ENCODE measurements around the gene ZBTB21.
"Not testable (repeated sequence)": the region's sequence is repeated elsewhere in the genome, so short reads cannot be mapped to it uniquely, and the experiment has no call there.

Gene ZBTB21

DNA sequence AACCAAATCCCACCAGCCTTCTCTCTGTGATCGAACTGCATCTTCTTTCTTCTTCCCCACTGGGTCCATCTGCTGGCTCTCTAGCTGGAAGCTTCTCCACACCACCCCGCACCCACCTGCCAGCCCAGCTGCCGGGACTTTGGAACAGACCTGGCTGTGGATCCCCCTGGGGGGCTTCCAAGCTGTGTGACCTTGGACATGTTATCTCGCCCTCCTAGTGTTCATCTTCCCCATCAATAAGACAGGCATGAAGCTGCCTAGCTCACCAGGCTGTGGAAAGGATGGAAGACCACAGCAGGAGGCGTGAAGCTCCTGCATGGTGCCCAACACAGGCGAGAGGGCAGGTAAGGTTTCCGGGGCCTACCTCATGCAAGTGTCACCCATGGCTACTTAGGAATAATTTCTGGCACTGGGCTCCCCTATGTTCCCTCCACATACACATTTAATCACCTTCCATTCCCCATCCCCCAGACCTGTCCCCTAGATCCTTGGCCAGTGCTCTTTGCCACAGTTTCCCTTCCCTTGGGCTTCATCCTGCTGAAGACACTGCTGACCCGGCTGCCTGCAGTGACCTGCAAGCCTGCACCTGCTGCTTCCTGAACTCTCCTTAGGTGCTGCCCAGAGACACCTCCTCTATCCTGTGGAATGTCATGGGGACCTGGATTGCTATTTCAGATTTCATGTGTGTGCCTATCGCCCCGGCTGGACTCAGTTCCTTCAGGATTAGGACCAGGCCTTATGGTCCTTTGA is 43.1 kb downstream of the ZBTB21 start:
- no peak for DNase-seq (ENCODE audit: low spot score)

- no peak for DNase-seq (ENCODE audit: low spot score)
Observed at GRCh38 chr21:41966041-41966833, 43.9 kb downstream of the ZBTB21 start.

DNA sequence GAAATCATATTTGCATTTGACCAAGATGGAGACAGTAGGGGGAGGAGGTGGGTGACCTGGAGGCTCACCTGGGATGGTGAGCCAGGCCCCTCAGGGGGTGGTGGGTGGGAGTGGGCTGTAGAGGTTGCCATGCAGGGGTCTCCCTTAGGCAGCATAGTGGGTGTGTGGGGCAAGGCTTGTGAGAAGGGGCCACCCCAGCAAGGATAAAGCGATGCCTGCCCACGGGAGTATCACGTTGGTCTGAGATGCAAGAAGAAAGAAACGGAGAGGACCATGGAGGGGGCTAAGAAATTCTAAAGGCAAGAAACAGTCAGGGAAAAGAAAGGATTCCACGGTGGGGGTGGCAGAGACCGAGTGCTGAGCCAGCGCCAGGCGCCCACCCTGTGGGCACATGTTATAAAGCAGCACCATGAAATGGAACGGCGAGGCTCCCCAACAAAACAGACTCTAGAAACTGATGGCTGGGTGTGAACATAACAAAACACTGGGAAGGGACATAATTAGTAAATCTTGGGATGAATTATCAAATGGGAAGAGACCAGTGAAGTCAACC is 44.6 kb downstream of the ZBTB21 start:
- no peak for DNase-seq (ENCODE audit: low spot score)

DNA sequence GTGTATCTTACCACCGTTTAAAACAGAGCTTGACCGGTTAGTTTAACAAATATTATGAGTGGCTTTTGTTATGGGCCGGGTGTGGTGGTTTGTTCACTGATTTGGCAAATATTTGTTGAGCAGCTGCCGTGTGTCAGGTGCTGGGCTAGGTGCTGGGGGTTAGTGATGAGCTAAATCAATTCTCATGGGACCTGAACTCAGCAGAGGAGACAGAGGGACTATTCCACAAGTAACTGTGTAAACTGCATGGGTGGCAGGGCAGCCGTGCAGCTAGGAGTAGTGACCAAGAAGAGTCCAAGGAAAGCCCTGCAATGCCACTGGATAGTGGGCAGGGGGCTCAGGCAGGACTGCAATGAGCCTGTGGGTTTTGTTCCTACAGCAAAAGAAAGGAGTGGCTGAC is 45.1 kb downstream of the ZBTB21 start:
- no peak for DNase-seq (ENCODE audit: low spot score)

DNA sequence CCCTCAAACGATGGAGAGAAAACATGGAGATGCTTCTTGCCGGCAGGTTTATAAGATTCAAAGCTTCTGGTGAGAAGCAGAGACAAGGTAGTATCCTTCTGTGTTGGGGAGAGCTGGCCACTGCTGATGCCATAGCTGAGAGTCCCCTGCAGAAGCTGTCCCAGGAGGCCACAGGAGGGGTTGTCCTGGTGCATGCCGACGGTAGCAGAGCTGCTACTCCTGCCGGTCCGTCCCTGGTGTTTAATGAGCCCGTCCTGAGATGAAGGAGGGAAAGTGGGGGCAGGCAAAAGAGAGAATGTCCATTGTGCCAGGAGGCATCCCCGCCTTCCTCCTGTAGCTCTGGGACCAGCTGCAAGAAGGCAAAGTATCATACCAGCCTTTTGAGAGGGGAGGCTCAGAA is 46.0 kb downstream of the ZBTB21 start:
- DNase-seq (ENCODE audit: low spot score), result no peak

DNA sequence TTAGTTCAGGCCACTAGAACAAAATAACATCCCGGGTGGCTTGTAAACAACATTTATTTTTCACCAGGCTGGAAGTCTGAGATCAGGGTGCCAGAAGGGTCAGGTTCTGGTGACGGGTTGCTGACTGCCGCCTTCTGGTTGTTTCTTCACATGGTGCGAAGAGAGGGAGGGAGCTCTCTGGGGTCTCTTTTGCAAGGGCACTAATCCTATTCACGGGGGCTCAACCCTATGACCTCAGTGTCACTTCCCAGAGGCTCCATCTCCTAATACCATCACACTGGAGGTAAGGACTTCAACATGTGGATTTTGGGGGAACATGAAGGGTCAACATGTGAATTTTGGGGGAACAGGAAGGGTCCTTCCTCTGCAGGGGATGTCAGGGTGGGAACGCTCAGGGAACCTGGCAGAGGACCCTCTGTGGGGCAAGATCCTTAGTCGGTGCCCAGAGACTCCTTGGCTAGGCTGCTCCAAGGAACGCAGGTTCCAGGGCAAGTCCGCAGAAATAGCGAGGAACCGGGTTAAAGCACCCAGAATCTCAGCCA is 47.7 kb downstream of the ZBTB21 start:
- DNase-seq (ENCODE audit: low spot score), result no peak

GRCh38 chr21:41961753-41962152 is 48.4 kb downstream of the ZBTB21 start:
- no peak for DNase-seq (ENCODE audit: low spot score)

- DNase-seq (ENCODE audit: low spot score), result no peak
Observed at GRCh38 chr21:41961282-41961701, 48.9 kb downstream of the ZBTB21 start.

DNA sequence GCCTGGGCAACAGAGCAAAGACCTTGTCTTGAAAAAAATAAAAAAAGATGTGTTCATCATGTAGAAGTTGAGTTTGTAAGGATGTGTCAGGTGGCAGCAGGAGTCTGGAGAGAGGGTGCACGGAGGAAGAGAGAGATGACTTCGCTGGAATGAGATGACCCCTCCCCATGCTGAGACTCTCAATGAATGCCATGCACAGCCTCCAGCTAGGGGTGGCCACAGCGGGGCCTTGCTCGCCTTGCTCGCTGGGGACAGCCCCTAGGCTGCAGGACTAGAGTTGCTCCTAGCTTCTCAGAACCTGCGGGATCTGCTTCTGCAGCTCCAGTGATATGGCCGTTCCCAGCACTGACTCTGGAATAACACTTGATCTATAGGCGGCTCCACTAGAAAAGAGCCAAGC is 49.8 kb downstream of the ZBTB21 start:
- no peak for DNase-seq (ENCODE audit: low spot score)

DNA sequence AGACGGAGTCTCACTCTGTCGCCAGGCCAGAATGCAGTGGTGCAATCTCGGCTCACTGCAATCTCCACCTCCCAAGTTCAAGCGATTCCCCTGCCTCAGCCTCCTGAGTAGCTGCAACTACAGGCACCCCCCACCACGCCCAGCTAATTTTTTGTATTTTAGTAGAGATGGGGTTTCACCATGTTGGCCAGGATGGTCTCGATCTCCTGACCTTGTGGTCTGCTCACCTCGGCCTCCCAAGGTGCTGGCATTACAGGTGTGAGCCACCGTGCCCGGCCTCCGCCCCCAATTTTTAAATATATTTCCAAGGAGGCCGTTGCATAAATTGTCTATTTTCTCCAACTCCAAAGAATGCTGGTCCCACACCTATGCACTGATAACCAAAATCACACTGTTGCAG is 50.5 kb downstream of the ZBTB21 start:
- DNase-seq (ENCODE audit: low spot score), result not testable (repeated sequence)

- DNase-seq (ENCODE audit: low spot score), result peak; percentile 51
Observed at GRCh38 chr21:41958886-41959563, 51.1 kb downstream of the ZBTB21 start.

DNA sequence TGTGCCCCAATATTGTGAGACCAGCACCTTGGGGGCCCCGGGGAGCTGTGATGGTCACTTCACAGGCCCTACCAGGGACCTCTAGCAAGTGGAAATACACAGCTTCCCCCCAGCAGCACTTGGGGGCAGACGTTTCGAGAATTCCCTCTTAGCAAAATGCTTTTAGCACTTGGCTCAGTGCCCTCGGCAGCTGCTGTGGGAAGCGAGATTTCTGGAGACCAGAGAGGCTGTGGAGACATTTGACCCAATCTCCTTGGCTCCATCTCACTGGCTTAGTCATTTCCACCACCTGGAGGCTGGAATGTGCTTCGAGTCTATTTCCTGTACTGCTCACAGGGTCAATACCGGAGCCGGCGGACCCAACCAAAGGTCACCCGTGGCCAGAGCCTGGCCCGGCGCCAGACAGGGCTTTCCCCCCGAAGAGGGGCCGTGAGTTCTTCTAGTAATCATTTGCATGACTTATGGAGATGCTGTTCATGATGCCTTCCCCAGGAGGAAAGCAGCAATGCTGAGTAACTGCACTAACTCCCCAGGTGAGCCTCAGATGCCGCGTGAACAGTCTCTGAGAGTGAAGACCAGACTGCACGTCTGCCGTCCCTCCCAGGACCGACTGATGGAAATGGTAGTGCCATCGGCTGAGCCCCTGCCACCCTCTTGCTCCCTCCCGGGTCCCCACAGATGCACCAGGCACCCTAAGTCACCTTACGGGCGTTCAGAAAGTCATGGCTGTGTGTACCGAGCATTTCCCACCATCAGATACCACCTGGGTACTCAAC is 52.0 kb downstream of the ZBTB21 start:
- DNase-seq (ENCODE audit: low spot score), result peak; percentile 64

DNA sequence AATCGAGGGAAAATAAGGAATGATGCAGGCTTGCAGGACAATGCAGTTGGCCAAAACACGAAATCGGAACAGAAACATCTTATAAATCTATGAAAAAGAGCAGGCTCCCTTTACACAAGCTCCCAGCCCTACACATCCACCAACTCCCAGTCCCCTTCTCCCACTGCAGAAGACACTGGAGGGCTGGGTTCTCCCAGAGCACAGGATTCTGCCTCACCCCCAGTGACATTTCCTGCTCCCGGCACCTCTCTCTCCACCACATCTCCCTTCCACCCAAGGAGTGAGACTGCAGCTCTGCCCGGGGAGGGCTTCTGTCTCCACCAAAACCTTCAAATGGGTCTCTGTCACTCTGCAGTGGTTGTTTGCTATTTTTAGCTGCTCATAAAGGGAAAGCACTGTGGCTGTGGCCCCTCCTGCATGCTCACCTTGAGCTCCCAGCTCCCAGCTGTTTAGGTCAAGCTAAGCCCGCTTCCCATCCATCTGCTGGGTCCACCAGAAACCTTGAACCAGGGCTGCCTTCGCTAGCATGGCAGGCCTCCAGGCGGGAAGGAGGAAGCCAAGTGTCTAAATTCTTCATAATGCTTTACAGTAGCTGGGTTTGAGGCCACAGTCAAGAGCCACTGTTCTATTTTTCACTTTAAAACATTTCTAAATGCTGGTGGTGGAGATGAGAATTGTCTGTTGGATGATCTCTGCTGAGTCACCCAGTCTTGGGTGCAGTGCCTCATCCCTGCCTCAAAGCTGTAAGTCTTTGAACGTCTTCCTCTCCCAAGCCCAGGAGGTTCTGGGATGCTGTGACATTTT is 53.0 kb downstream of the ZBTB21 start:
- no peak for DNase-seq (ENCODE audit: low spot score)

DNA sequence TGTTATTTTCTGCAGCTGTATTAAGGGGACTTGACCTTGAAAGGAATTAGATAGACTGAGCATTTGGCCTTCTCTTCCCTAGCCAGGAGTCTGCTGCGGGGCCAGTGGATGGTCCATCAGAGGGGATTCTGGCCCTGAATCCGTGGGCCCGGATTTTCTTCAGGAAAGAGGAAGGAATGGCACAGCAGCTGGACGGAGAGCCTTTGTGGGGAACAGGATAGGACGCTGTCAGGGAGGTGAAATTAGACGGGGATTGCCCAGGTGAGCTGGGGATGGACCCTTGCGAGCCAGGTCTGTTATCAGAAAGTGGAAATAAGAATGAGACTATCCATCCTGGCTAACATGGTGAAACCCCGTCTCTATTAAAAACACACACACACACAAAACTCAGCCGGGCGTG is 54.6 kb downstream of the ZBTB21 start:
- DNase-seq (ENCODE audit: low spot score), result no peak

DNA sequence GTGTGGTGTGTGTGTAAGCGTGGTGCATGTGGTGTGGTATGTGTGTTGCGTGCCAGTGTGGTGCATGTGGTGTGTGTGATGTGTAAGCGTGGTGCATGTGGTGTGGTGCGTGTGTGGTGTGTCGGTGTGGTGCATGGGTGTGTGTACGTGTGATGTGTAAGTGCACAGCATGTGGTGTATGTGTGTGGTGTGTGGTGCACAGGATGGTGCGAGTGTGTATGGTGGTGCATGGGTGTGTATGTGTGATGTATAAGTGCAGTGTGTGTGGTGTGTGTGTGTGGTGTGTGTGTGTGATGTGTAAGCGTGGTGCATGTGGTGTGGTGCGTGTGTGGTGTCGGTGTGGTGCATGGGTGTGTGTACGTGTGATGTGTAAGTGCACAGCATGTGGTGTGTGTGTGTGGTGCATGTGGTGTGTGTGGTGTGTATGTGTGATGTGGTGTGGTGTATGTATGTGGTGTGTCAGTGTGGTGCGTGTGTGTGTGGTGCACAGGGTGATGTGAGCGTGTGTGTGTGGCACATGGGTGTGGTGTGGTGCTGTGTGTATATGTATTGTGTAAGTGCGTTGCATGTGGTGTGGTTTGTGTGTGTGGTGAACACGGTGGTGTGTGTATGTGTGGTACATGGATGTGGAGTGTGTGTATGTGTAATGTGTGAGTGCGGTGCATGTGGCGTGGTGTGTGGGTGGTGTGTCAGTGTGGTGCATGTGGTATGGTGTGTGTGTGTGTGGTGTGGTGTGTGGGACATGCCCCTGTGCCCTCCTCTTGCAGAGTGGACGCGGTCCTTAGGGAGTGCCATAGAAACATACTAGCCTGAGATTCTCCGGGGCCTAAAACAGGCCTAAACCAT is 55.3 kb downstream of the ZBTB21 start:
- no peak for DNase-seq (ENCODE audit: low spot score)

- peak; percentile 92 for DNase-seq (ENCODE audit: low spot score)
Observed at GRCh38 chr21:41953831-41954653, 56.1 kb downstream of the ZBTB21 start, which contains the start of gene C2CD2. TSS of gene C2CD2 (minus strand) at chr21:41954018. CDS start at chr21:41953648, 370 bp downstream.

GRCh38 chr21:41953249-41953830 is 56.8 kb downstream of the ZBTB21 start:
- no peak for DNase-seq (ENCODE audit: low spot score)

GRCh38 chr21:41952568-41953248 is 57.5 kb downstream of the ZBTB21 start:
- DNase-seq (ENCODE audit: low spot score), result peak; percentile 55
